Measurements from ENCODE around the gene TRPM3.

TRPM3 gene

GRCh38 chr9:70580606-70581195, 540.7 kb downstream of the TRPM3 start:
- no peak overlapping the region for H3K27ac ChIP-seq (ENCODE audit: extremely low read depth, low read depth, low read length)
- no peaks in the 10 kb centered on the region for H3K36me3 ChIP-seq (ENCODE audit: control insufficient read depth in 2 of 2, insufficient read depth in 1 of 2, low read length in 2 of 2)
- POLR2A ChIA-PET = interaction anchor here (0.6 kb wide), 1 partner anchor 56 kb away, joined by 9 read pairs; no protein-coding TSS in a partner anchor
- H3K4me3 ChIP-seq (ENCODE audit: low read depth, low read length) = no peak overlapping the region
- no peaks in the 10 kb centered on the region for H3K9me3 ChIP-seq (ENCODE audit: control insufficient read depth, insufficient read depth, low read depth, low read length)
- H3K4me1 ChIP-seq (ENCODE audit: control insufficient read depth, insufficient read depth, low read length) = no peaks in the 10 kb centered on the region
- TF ChIP-seq ZNF596 (tag by site-specific recombination; IDR thresholded peaks at IDR 0.05) = no peak
- TF ChIP-seq HOXC10 (CRISPR knock-in tag; IDR thresholded peaks at IDR 0.05) = no peak
- no peak for TF ChIP-seq ZNF391 (tag by site-specific recombination; IDR thresholded peaks at IDR 0.05; ENCODE audit: borderline replicate concordance, low read depth)
- no peak for TF ChIP-seq ZNF223 (tag by site-specific recombination; IDR thresholded peaks at IDR 0.05)
- no peak for TF ChIP-seq ZNF398 (tag by site-specific recombination; IDR thresholded peaks at IDR 0.05)
- no peak for TF ChIP-seq ZNF19 (tag by site-specific recombination; IDR thresholded peaks at IDR 0.05; ENCODE audit: low read depth)
- no peak for TF ChIP-seq ZBTB8A (tag by site-specific recombination; IDR thresholded peaks at IDR 0.05)
- no peak for TF ChIP-seq ZNF433 (tag by site-specific recombination; IDR thresholded peaks at IDR 0.05; ENCODE audit: low read depth)
- no peak for TF ChIP-seq EGR2 (tag by site-specific recombination; IDR thresholded peaks at IDR 0.05; ENCODE audit: low read depth)
- CTCF ChIA-PET = interaction anchor here (0.7 kb wide), 1 partner anchor 13 kb away, joined by 3 read pairs; no protein-coding TSS in a partner anchor

DNA sequence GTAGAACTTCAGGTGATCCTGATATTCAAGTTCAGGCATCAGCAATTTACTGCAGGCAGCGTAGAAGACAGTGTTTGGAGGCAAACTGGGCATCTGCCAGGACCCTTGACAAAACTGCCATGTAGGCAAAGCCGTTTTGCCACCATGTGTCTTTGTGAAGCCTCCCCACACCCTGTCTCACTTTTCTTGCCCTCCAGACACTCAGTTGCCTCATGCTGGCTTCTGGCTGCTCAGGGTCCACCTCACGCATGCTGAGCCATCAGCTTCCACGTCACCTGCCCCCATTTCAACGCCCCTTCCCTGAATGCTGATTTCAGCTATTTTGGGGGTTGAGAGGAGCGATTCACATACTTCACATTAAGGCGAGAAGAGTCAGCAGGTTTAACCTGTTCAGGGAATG, 541.7 kb downstream of the TRPM3 start:
- no peak overlapping the region for H3K27ac ChIP-seq (ENCODE audit: extremely low read depth, low read depth, low read length)
- no peaks in the 10 kb centered on the region for H3K4me1 ChIP-seq (ENCODE audit: control insufficient read depth, insufficient read depth, low read length)
- no peak for TF ChIP-seq ZNF560 (tag by site-specific recombination; IDR thresholded peaks at IDR 0.05; ENCODE audit: borderline replicate concordance)
- TF ChIP-seq ZBTB26 (tag by site-specific recombination; optimal IDR thresholded peaks at IDR 0.05) = no peak
- TF ChIP-seq OSR2 (tag by site-specific recombination; IDR thresholded peaks at IDR 0.05) = no peak
- TF ChIP-seq OVOL3 (tag by site-specific recombination; IDR thresholded peaks at IDR 0.05) = no peak
- no peak for TF ChIP-seq ZNF658 (tag by site-specific recombination; IDR thresholded peaks at IDR 0.05)
- no peak for TF ChIP-seq ZNF37A (tag by site-specific recombination; IDR thresholded peaks at IDR 0.05)
- TF ChIP-seq PRDM2 (tag by site-specific recombination; IDR thresholded peaks at IDR 0.05; ENCODE audit: borderline replicate concordance) = no peak
- TF ChIP-seq ZNF23 (tag by site-specific recombination; IDR thresholded peaks at IDR 0.05; ENCODE audit: borderline replicate concordance) = no peak
- TF ChIP-seq ZNF791 (tag by site-specific recombination; IDR thresholded peaks at IDR 0.05) = no peak
- no peak for TF ChIP-seq ZNF16 (tag by site-specific recombination; IDR thresholded peaks at IDR 0.05; ENCODE audit: low read depth)
- no peak for TF ChIP-seq ZIC2 (tag by site-specific recombination; IDR thresholded peaks at IDR 0.05)
- no peak for TF ChIP-seq ZFP3 (tag by site-specific recombination; IDR thresholded peaks at IDR 0.05; ENCODE audit: low read depth)
- no peak for TF ChIP-seq ZNF155 (tag by site-specific recombination; IDR thresholded peaks at IDR 0.05)
- TF ChIP-seq ZNF510 (tag by site-specific recombination; IDR thresholded peaks at IDR 0.05; ENCODE audit: insufficient replicate concordance) = no peak
- POLR2A ChIA-PET = no interaction called here
- no peak overlapping the region for H3K4me3 ChIP-seq (ENCODE audit: low read depth, low read length)
- no peaks in the 10 kb centered on the region for H3K9me3 ChIP-seq (ENCODE audit: control insufficient read depth, insufficient read depth, low read depth, low read length)
- CTCF ChIA-PET = interaction anchor here (0.6 kb wide), 1 partner anchor 772 kb away, joined by 3 read pairs; no protein-coding TSS in a partner anchor
- H3K36me3 ChIP-seq (ENCODE audit: control insufficient read depth in 2 of 2, insufficient read depth in 1 of 2, low read length in 2 of 2) = no peaks in the 10 kb centered on the region
